B cell (primary cell): ENCODE measurements around the gene FAIM2. TPM values are rescaled to one million over a fixed set of nuclear protein-coding genes. Genes with fewer than 3 reads are reported as not detected.

ENCODE experiments used
- ATAC-seq: fragments of 200-7000 bp; cut with Tn5 transposase; one replicate; pipeline ENCODE4 v1.10.0; 2021; ENCODE audit warnings: low read depth, mild to moderate bottlenecking, moderate number of reproducible peaks, moderate library complexity
- CTCF ChIA-PET: fragments of 350-600 bp; sonication (Branson Sonifier 250); formaldehyde crosslinking; loops from one replicate; lab custom pipeline; 2021; ENCODE audit warnings: antibody characterized with exemption, inconsistent platforms; lab: Charles Lee
- POLR2A ChIA-PET: fragments of 350-600 bp; sonication (Branson Sonifier 250); formaldehyde crosslinking; loops from one replicate; lab custom pipeline; 2021; ENCODE audit warnings: antibody characterized with exemption; lab: Charles Lee
- DNase-seq: peaks from one replicate; pipeline ENCODE4 v3.0.0; 2013
- H2AFZ ChIP-seq: 2 replicates; pipeline ENCODE4 v1.6.1; 2012; ENCODE audit warnings: mild to moderate bottlenecking, low read depth, low read length; ENCODE audit not compliant: insufficient read depth, poor library complexity, severe bottlenecking
- H3K27ac ChIP-seq, 2 donors: 1 replicate in 1 of 2; 2 replicates in 1 of 2; pipeline ENCODE4 v1.5.1; 2012 to 2013; ENCODE audit warnings: low read length in 2 of 2, mild to moderate bottlenecking in 2 of 2, moderate library complexity in 1 of 2
- H3K27me3 ChIP-seq, 4 experiments: fragments of 200-600 bp in 1 of 4; sonication (generic) in 1 of 4; replicated peaks in 1 of 4; 1 replicate in 2 of 4; 2 replicates in 2 of 4; pipeline versions ENCODE4 v1.6.1 to v1.7.0; 2013 to 2016; ENCODE audit warnings: low read length in 3 of 4, mild to moderate bottlenecking in 2 of 4, mixed read lengths in 1 of 4, moderate library complexity in 1 of 4; ENCODE audit not compliant: insufficient read depth in 4 of 4, control insufficient read depth in 3 of 4; ENCODE audit errors: control extremely low read depth in 1 of 4
- H3K36me3 ChIP-seq, 2 experiments: replicated peaks in 1 of 2; 1 replicate in 1 of 2; 2 replicates in 1 of 2; pipeline versions ENCODE4 v1.6.1 to v1.7.1; 2013; ENCODE audit warnings: low read length in 1 of 2; ENCODE audit not compliant: insufficient read depth in 2 of 2, control insufficient read depth in 1 of 2; ENCODE audit errors: control extremely low read depth in 1 of 2, extremely low read depth in 1 of 2
- H3K4me1 ChIP-seq, 2 donors: fragments of 200-600 bp in 1 of 2; sonication (generic) in 1 of 2; 1 replicate in 1 of 2; 2 replicates in 1 of 2; pipeline versions ENCODE4 v1.5.1 to v1.6.1; 2013 to 2017; ENCODE audit warnings: low read length in 2 of 2; ENCODE audit not compliant: control insufficient read depth in 2 of 2, insufficient read depth in 2 of 2
- H3K4me2 ChIP-seq: replicated peaks from 2 replicates; pipeline ENCODE3; 2012; ENCODE audit warnings: mild to moderate bottlenecking, low read depth, low read length; ENCODE audit not compliant: poor library complexity, severe bottlenecking
- H3K4me3 ChIP-seq, 5 experiments: fragments of 200-600 bp in 1 of 5; sonication (generic) in 1 of 5; 1 replicate in 3 of 5; 2 replicates in 2 of 5; pipeline versions ENCODE4 v1.5.1 to v1.7.0; 2011 to 2016; ENCODE audit warnings: low read length in 4 of 5, mild to moderate bottlenecking in 4 of 5, low read depth in 2 of 5, control low read depth in 1 of 5, moderate library complexity in 1 of 5; ENCODE audit not compliant: insufficient read depth in 1 of 5; ENCODE audit errors: control extremely low read depth in 1 of 5, extremely low read depth in 1 of 5
- H3K79me2 ChIP-seq: fragments of 200-600 bp; sonication (generic); one replicate; pipeline ENCODE4 v1.6.0; 2016; ENCODE audit warnings: low read length; ENCODE audit not compliant: control insufficient read depth, insufficient read depth
- H3K9ac ChIP-seq: fragments of 200-600 bp; sonication (generic); 2 replicates; pipeline ENCODE4 v1.6.1; 2017; ENCODE audit warnings: mild to moderate bottlenecking, low read length, moderate library complexity
- H3K9me3 ChIP-seq, 3 donors: one replicate each; pipeline versions ENCODE4 v1.6.1 to v1.7.1; 2013; ENCODE audit warnings: low read length in 2 of 3; ENCODE audit not compliant: control insufficient read depth in 2 of 3, insufficient read depth in 1 of 3; ENCODE audit errors: control extremely low read depth in 1 of 3
- H4K20me1 ChIP-seq: 2 replicates; pipeline ENCODE4 v1.6.0; 2012; ENCODE audit warnings: mild to moderate bottlenecking, low read length; ENCODE audit not compliant: insufficient read depth, control insufficient read depth, poor library complexity, severe bottlenecking
- H3K27ac Mint-ChIP-seq: one replicate; pipeline ENCODE4 v1.8.0; 2021; ENCODE audit warnings: mixed read lengths
- H3K27me3 Mint-ChIP-seq: one replicate; pipeline ENCODE4 v1.8.0; 2021; ENCODE audit warnings: mixed read lengths
- H3K4me1 Mint-ChIP-seq: one replicate; pipeline ENCODE4 v1.8.0; 2021; ENCODE audit warnings: mixed read lengths
- H3K4me3 Mint-ChIP-seq: one replicate; pipeline ENCODE4 v1.8.0; 2021; ENCODE audit warnings: mixed read lengths
- H3K9me3 Mint-ChIP-seq: one replicate; pipeline ENCODE4 v1.8.0; 2022; ENCODE audit warnings: mixed read lengths; ENCODE audit not compliant: insufficient read depth
- CTCF ChIP-seq: fragments of 200-600 bp; IDR thresholded peaks from one replicate; pipeline ENCODE4 v1.8.0; 2022; ENCODE audit warnings: antibody characterized with exemption, mild to moderate bottlenecking
- EZH2 ChIP-seq: IDR thresholded peaks from 2 replicates; pipeline ENCODE4 v1.6.1; 2012; ENCODE audit warnings: borderline replicate concordance, low read depth, mild to moderate bottlenecking, moderate library complexity, low read length; ENCODE audit not compliant: insufficient read depth, poor library complexity, severe bottlenecking
- WGBS: methylation state at CpG from one replicate; pipeline ENCODE4 v1.1.5; 2013; ENCODE audit warnings: missing lambda C conversion rate; ENCODE audit not compliant: insufficient coverage; 5-methylcytosine and 5-hydroxymethylcytosine counted together
- intact Hi-C: fragments of 100-400 bp; cut with micrococcal nuclease; formaldehyde crosslinking; loops from one replicate; pipeline ENCODE4 v1.10.0; 2022
- polyA plus RNA-seq: library from polyadenylated mRNA; depleted of rRNA; stranded (reverse); fragments of >200 nt; gene quantifications from 2 replicates; pipeline ENCODE4 v1.2.3, GENCODE V29; 2012
- total RNA-seq, 2 donors: library from RNA; stranded (reverse); fragments of 120-200 nt in 1 of 2; gene quantifications; 1 replicate in 1 of 2; 2 replicates in 1 of 2; pipeline versions ENCODE4 v1.2.3 to v1.2.4, GENCODE V29; 2013 to 2022

FAIM2 gene
- total and polyA plus RNA-seq, 2 donors (not counting 1 experiment from before 2014, with no cell fraction given), result not detected

DNA sequence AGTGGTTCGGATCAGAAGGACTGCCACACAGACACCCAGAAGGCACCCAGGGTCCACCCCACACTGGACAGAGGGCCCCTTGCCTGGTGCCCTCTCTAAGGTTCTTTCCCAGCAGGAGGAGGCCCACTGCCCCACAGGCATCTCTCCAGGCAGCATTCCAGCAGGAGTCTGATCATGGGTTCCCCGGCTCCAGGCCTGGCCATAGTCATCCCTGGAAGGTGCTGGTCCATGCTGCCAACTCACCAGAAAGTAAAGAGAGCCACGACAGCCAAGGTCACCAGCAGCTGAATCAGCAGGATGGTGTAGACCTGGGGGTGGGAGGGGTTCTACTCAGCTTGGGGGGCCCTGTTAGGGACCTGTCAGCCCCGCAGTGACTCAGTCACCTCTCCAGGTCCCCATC, 6.4 kb downstream of the FAIM2 start:
- POLR2A ChIA-PET, result no interaction called here
- no peak overlapping the region for H3K4me3 ChIP-seq
- no peak overlapping the region for H3K4me2 ChIP-seq
- peaks cover 0 to 8% of the 10 kb centered on the region in 2 donors for H3K4me1 ChIP-seq
- H3K79me2 ChIP-seq, result no peaks in the 10 kb centered on the region
- no peak for ATAC-seq
- H3K27ac ChIP-seq, result no peak overlapping the region
- no peaks in the 10 kb centered on the region for H4K20me1 ChIP-seq
- Mint-ChIP-seq H3K4me3 (no peak overlapping the region), H3K4me1 (peaks cover 6% of the 10 kb centered on the region), H3K27ac (no peak overlapping the region), H3K27me3 (peaks cover 30% of the 10 kb centered on the region), H3K9me3 (no peaks in the 10 kb centered on the region)
- intact Hi-C loops, result no loop called here
- no peak overlapping the region for H2AFZ ChIP-seq
- H3K9ac ChIP-seq, result no peak overlapping the region
- peaks cover 0 to 13% (median 0%) of the 10 kb centered on the region in 4 experiments for H3K27me3 ChIP-seq
- no peak for DNase-seq
- H3K9me3 ChIP-seq, result peaks cover 0 to 5% (median 0%) of the 10 kb centered on the region in 3 donors
- CTCF ChIA-PET, result no interaction called here
- TF ChIP-seq CTCF, result no peak
- no peak for TF ChIP-seq EZH2
- 89% methylated on average over 3 of the region's 4 CpGs for WGBS
- H3K36me3 ChIP-seq, result no peaks in the 10 kb centered on the region

DNA sequence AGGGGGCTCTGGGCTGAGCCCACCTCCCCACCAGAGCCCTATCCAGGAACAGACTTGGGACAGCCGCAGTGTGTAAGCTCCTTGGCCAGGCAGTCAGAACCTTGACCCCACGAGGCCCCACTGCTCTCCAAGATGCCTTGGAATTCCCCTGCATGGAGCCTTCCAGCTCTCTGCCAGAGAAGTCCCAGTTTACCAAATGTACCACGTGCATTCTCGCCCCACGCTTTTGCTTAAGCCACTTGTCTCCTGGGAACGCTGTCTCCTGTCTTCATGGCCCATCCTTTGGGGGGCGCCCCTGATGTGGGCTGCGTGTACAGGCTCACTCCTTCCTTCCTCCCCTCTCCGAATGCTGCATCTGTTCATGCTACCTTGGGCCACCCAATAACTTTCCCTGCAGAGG, 7.9 kb downstream of the FAIM2 start:
- no peak for DNase-seq
- peaks cover 0 to 13% (median 0%) of the 10 kb centered on the region in 4 experiments for H3K27me3 ChIP-seq
- H3K4me2 ChIP-seq, result no peak overlapping the region
- H3K79me2 ChIP-seq, result no peaks in the 10 kb centered on the region
- H3K27ac Mint-ChIP-seq, result no peak overlapping the region
- H3K4me1 Mint-ChIP-seq, result peaks cover 6% of the 10 kb centered on the region
- no peak overlapping the region for H3K4me3 Mint-ChIP-seq
- H3K4me1 ChIP-seq, result peaks cover 0 to 8% of the 10 kb centered on the region in 2 donors
- intact Hi-C loops, result no loop called here
- WGBS, result 85% methylated on average over 9 of the region's 9 CpGs
- CTCF ChIA-PET, result no interaction called here
- no peak overlapping the region for H3K27ac ChIP-seq
- H4K20me1 ChIP-seq, result no peaks in the 10 kb centered on the region
- H3K36me3 ChIP-seq, result no peaks in the 10 kb centered on the region
- no peak overlapping the region for H2AFZ ChIP-seq
- TF ChIP-seq EZH2 (no peak), CTCF (no peak)
- no peak for ATAC-seq
- H3K9me3 ChIP-seq, result peaks cover 0 to 5% (median 0%) of the 10 kb centered on the region in 3 donors
- no peak overlapping the region for H3K4me3 ChIP-seq
- H3K27me3 Mint-ChIP-seq, result peaks cover 17% of the 10 kb centered on the region
- no peak overlapping the region for H3K9ac ChIP-seq
- H3K9me3 Mint-ChIP-seq, result no peaks in the 10 kb centered on the region
- POLR2A ChIA-PET, result no interaction called here
